Neural cell (in vitro differentiated cells): Measurements from ENCODE around the gene WTIP. TPM values are rescaled to one million over a fixed set of nuclear protein-coding genes. Genes with fewer than 3 reads are reported as not detected.

Source experiments
- H2AFZ ChIP-seq: fragments of 200-600, 300-800 bp; sonication (generic), shearing (Covaris generic); 2 replicates; pipeline ENCODE4 v1.6.0; 2014; ENCODE audit warnings: low read depth, mild to moderate bottlenecking, antibody characterized with exemption, low read length, moderate library complexity
- H3F3A ChIP-seq: fragments of 200-600 bp; shearing (Covaris generic); 2 replicates; pipeline ENCODE4 v1.6.1; 2016; ENCODE audit warnings: mild to moderate bottlenecking, moderate library complexity, mixed read lengths, antibody characterized with exemption, low read length; ENCODE audit not compliant: insufficient read depth, poor library complexity, severe bottlenecking
- H3K27ac ChIP-seq: fragments of 200-600, 300-800 bp; sonication (generic), shearing (Covaris generic); 2 replicates; pipeline ENCODE4 v1.5.1; 2014; ENCODE audit warnings: mild to moderate bottlenecking, low read length, moderate library complexity
- H3K27me3 ChIP-seq: fragments of 300-800, 200-600 bp; sonication (generic), shearing (Covaris generic); 2 replicates; pipeline ENCODE4 v1.6.0; 2014; ENCODE audit warnings: mild to moderate bottlenecking, low read depth, low read length, moderate library complexity; ENCODE audit not compliant: insufficient read depth
- H3K36me3 ChIP-seq: fragments of 300-800, 200-600 bp; sonication (generic), shearing (Covaris generic); 2 replicates; pipeline ENCODE4 v1.5.1; 2014; ENCODE audit warnings: mild to moderate bottlenecking, antibody characterized with exemption, low read length, moderate library complexity; ENCODE audit not compliant: insufficient read depth
- H3K4me2 ChIP-seq: fragments of 300-800, 200-600 bp; sonication (generic), shearing (Covaris generic); 2 replicates; pipeline ENCODE4 v1.6.0; 2014; ENCODE audit warnings: mild to moderate bottlenecking, low read length
- H3K4me3 ChIP-seq: fragments of 300-800, 200-600 bp; sonication (generic), shearing (Covaris generic); 2 replicates; pipeline ENCODE4 v1.5.1; 2014; ENCODE audit warnings: mild to moderate bottlenecking, low read length, moderate library complexity
- H3K79me2 ChIP-seq: fragments of 200-600 bp; shearing (Covaris generic); replicated peaks from 2 replicates; pipeline ENCODE4 v1.6.0; 2014; ENCODE audit warnings: mild to moderate bottlenecking, low read length, moderate library complexity; ENCODE audit not compliant: insufficient read depth
- H3K9ac ChIP-seq: fragments of 300-800, 200-600 bp; sonication (generic), shearing (Covaris generic); 2 replicates; pipeline ENCODE4 v1.6.1; 2016; ENCODE audit warnings: mild to moderate bottlenecking, low read length, mixed read lengths
- H3K9me2 ChIP-seq: fragments of 200-600 bp; shearing (Covaris generic); 2 replicates; pipeline ENCODE4 v1.6.1; 2016; ENCODE audit warnings: mild to moderate bottlenecking, low read length, mixed read lengths; ENCODE audit not compliant: insufficient read depth
- H3K9me3 ChIP-seq: fragments of 200-600, 300-800 bp; sonication (generic), shearing (Covaris generic); 2 replicates; pipeline ENCODE4 v1.6.1; 2016; ENCODE audit warnings: mild to moderate bottlenecking, mixed run types, low read length, moderate library complexity, mixed read lengths
- H4K20me1 ChIP-seq: fragments of 200-600 bp; shearing (Covaris generic); 2 replicates; pipeline ENCODE4 v1.6.1; 2016; ENCODE audit warnings: mild to moderate bottlenecking, mixed run types; ENCODE audit not compliant: insufficient read depth
- CTCF ChIP-seq: fragments of 450-650 bp; IDR thresholded peaks from 2 replicates; pipeline ENCODE4 v1.5.1; 2014; ENCODE audit warnings: antibody characterized with exemption, mild to moderate bottlenecking, moderate library complexity; ENCODE audit not compliant: poor library complexity, severe bottlenecking
- EP300 ChIP-seq: fragments of 450-650 bp; conservative IDR thresholded peaks from 2 replicates; pipeline ENCODE4 v1.6.1; 2014; ENCODE audit warnings: antibody characterized with exemption, mild to moderate bottlenecking, moderate library complexity; ENCODE audit not compliant: poor library complexity, severe bottlenecking
- EZH2 ChIP-seq: fragments of 200-600, 300-800 bp; shearing (Covaris generic), sonication (generic); IDR thresholded peaks from 2 replicates; pipeline ENCODE4 v1.6.1; 2014; ENCODE audit warnings: antibody characterized with exemption, low read length, borderline replicate concordance, mild to moderate bottlenecking; ENCODE audit not compliant: insufficient read depth, poor library complexity, severe bottlenecking
- MXI1 ChIP-seq: fragments of 450-650 bp; conservative IDR thresholded peaks from 2 replicates; pipeline ENCODE4 v1.6.1; 2014; ENCODE audit warnings: antibody characterized with exemption, mild to moderate bottlenecking; ENCODE audit not compliant: poor library complexity, severe bottlenecking
- POLR2AphosphoS5 ChIP-seq: IDR thresholded peaks from 2 replicates; pipeline ENCODE4 v1.6.1; 2012
- RAD21 ChIP-seq: fragments of 450-650 bp; conservative IDR thresholded peaks from 2 replicates; pipeline ENCODE4 v1.6.1; 2014; ENCODE audit warnings: antibody characterized with exemption, mild to moderate bottlenecking, moderate library complexity
- REST ChIP-seq: IDR thresholded peaks from 2 replicates; pipeline ENCODE4 v1.6.1; 2012; ENCODE audit warnings: borderline replicate concordance
- SMC3 ChIP-seq: fragments of 450-650 bp; conservative IDR thresholded peaks from 2 replicates; pipeline ENCODE4 v1.6.1; 2014; ENCODE audit warnings: antibody characterized with exemption, mild to moderate bottlenecking, moderate library complexity; ENCODE audit not compliant: poor library complexity
- TAF1 ChIP-seq: IDR thresholded peaks from 2 replicates; pipeline ENCODE4 v1.6.1; 2012; ENCODE audit warnings: low read depth
- polyA plus RNA-seq: library from polyadenylated mRNA; depleted of rRNA; stranded (reverse); fragments of >200 nt; gene quantifications from 2 replicates; pipeline ENCODE4 v1.2.3, GENCODE V29; 2014

WTIP gene
- polyA plus RNA-seq, 1 donor from 2014 or later: 9.8 TPM

GRCh38 chr19:34499155-34499834 lies 17.7 kb downstream of the WTIP start:
- no peak overlapping the region for H3K27ac ChIP-seq
- TF ChIP-seq REST: no peak
- TF ChIP-seq MXI1: no peak
- TF ChIP-seq RAD21: no peak
- TF ChIP-seq EP300: no peak
- TF ChIP-seq CTCF: no peak
- no peak for TF ChIP-seq POLR2AphosphoS5
- no peak for TF ChIP-seq SMC3
- TF ChIP-seq EZH2: no peak
- no peak for TF ChIP-seq TAF1
- no peak overlapping the region for H3K4me3 ChIP-seq
- H3K9ac ChIP-seq: no peak overlapping the region
- H3K36me3 ChIP-seq: no peaks in the 10 kb centered on the region
- H3K4me2 ChIP-seq: no peak overlapping the region
- H2AFZ ChIP-seq: no peak overlapping the region
- no peaks in the 10 kb centered on the region for H3K79me2 ChIP-seq
- H3K27me3 ChIP-seq: no peaks in the 10 kb centered on the region
- no peaks in the 10 kb centered on the region for H4K20me1 ChIP-seq
- H3K9me3 ChIP-seq: no peaks in the 10 kb centered on the region
- no peaks in the 10 kb centered on the region for H3K9me2 ChIP-seq
- H3F3A ChIP-seq: no peaks in the 10 kb centered on the region

GRCh38 chr19:34500656-34501120 lies 19.1 kb downstream of the WTIP start:
- H3K9me2 ChIP-seq: no peaks in the 10 kb centered on the region
- TF ChIP-seq POLR2AphosphoS5 (no peak), TAF1 (no peak), EZH2 (no peak), MXI1 (no peak), REST (no peak), RAD21 (no peak), SMC3 (no peak), CTCF (no peak), EP300 (no peak)
- no peaks in the 10 kb centered on the region for H4K20me1 ChIP-seq
- no peak overlapping the region for H3K9ac ChIP-seq
- no peaks in the 10 kb centered on the region for H3K27me3 ChIP-seq
- no peaks in the 10 kb centered on the region for H3K36me3 ChIP-seq
- no peak overlapping the region for H3K27ac ChIP-seq
- H3F3A ChIP-seq: no peaks in the 10 kb centered on the region
- H3K79me2 ChIP-seq: no peaks in the 10 kb centered on the region
- no peak overlapping the region for H3K4me3 ChIP-seq
- H2AFZ ChIP-seq: no peak overlapping the region
- no peaks in the 10 kb centered on the region for H3K9me3 ChIP-seq
- H3K4me2 ChIP-seq: no peak overlapping the region
